Measurements from ENCODE around the gene CHERP. TPM values are rescaled to one million over a fixed set of nuclear protein-coding genes. Genes with fewer than 3 reads are reported as not detected.
A peak's percentile ranks its signal among the peaks of the same experiment; 100 is the strongest.
"Not testable (repeated sequence)": the region's sequence is repeated elsewhere in the genome, so short reads cannot be mapped to it uniquely, and the experiment has no call there.

The CHERP gene
- total and polyA plus RNA-seq, 2 of the 13 experiments (the other 11 are each of a cell fraction or from before 2014, with no cell fraction given), result 4.3 to 5.4 TPM

GRCh38 chr19:16543734-16544133, 1.5 kb upstream of the CHERP start:
- peak overlapping the region; percentile 96 for H3K9ac ChIP-seq (ENCODE audit: insufficient read depth, low read depth, low read length)
- CTCF ChIA-PET (ENCODE audit: low intra/inter-chr PET ratio, low total read pairs), result not testable (repeated sequence)

GRCh38 chr19:16542910-16543472, 754 bp upstream of the CHERP start:
- intact Hi-C loops (cut with micrococcal nuclease; ENCODE audit: unreplicated experiment) (no loop called here), in situ Hi-C loops (cut with HindIII; ENCODE audit: extremely low pct_ligation_motif_present, low pct_unique_long_range_greater_than_20kb) (no loop called here)
- Histone ChIP-seq H4K20me1 (ENCODE audit: insufficient read depth, low read length) (peaks cover 17% of the 10 kb centered on the region), H3K4me3 (replicated peaks in 1 of 3; ENCODE audit: insufficient read depth in 1 of 3, low read depth in 2 of 3, low read length in 3 of 3) (peak overlapping the region; percentile 86 to 99 (median 96)), H3K27me3 (ENCODE audit: control insufficient read depth in 1 of 2, insufficient read depth in 2 of 2, low read length in 2 of 2) (no peaks in the 10 kb centered on the region; a peak in 1 of 5 replicates), H3K36me3 (replicated peaks in 1 of 2; ENCODE audit: control insufficient read depth in 1 of 2, insufficient read depth in 2 of 2, low read length in 2 of 2) (peaks cover 3 to 13% of the 10 kb centered on the region in 2 experiments; a peak in 4 of 5 replicates), H2AFZ (ENCODE audit: low read length) (no peak overlapping the region), H3K4me1 (ENCODE audit: insufficient read depth, low read length) (peaks cover 32% of the 10 kb centered on the region), H3K9me3 (ENCODE audit: low read length) (no peaks in the 10 kb centered on the region), H3K4me2 (ENCODE audit: low read depth, low read length) (peak overlapping the region; percentile 89), H3K27ac (ENCODE audit: extremely low read length, insufficient read depth, low read length) (peak overlapping the region; percentile 87), H3K9ac (ENCODE audit: insufficient read depth, low read depth, low read length) (peak overlapping the region; percentile 96), H3K79me2 (ENCODE audit: insufficient read depth, low read length) (peaks cover 50% of the 10 kb centered on the region)
- ATAC-seq, result no peak
- ChIA-PET POLR2A (interaction anchor here (0.9 to 1.5 kb wide), 4 partner anchors 30 to 56 kb away, joined by 3 to 10 read pairs (median 4); partner anchors contain the start of genes C19orf44, CALR3 and SLC35E1), CTCF (ENCODE audit: low intra/inter-chr PET ratio, low total read pairs) (no interaction called here)
- BruUV-seq (replicated peaks), result TSS peak; percentile 88
- 2% methylated on average over 13 of the region's 15 CpGs for WGBS (ENCODE audit: low lambda C conversion rate)
- FAIRE-seq, result no peak
- no peak for DNase-seq (ENCODE audit: low spot score)
- no peak for TF ChIP-seq RCOR2 (CRISPR knock-in tag; IDR thresholded peaks at IDR 0.05)
- TF ChIP-seq MYNN (CRISPR knock-in tag; IDR thresholded peaks at IDR 0.05; ENCODE audit: low read depth), result no peak
- TF ChIP-seq ZNF446 (CRISPR knock-in tag; IDR thresholded peaks at IDR 0.05), result no peak
- TF ChIP-seq, protein P1, sequence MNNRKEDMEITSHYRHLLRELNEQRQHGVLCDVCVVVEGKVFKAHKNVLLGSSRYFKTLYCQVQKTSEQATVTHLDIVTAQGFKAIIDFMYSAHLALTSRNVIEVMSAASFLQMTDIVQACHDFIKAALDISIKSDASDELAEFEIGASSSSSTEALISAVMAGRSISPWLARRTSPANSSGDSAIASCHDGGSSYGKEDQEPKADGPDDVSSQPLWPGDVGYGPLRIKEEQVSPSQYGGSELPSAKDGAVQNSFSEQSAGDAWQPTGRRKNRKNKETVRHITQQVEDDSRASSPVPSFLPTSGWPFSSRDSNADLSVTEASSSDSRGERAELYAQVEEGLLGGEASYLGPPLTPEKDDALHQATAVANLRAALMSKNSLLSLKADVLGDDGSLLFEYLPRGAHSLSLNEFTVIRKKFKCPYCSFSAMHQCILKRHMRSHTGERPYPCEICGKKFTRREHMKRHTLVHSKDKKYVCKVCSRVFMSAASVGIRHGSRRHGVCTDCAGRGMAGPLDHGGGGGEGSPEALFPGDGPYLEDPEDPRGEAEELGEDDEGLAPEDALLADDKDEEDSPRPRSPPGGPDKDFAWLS (CRISPR knock-in tag; IDR thresholded peaks at IDR 0.05; ENCODE audit: borderline replicate concordance), result no peak
- no peak for TF ChIP-seq TBP (CRISPR knock-in tag; IDR thresholded peaks at IDR 0.05)
- TF ChIP-seq ZNF713 (CRISPR knock-in tag; IDR thresholded peaks at IDR 0.05), result no peak
- TF ChIP-seq, protein P2, sequence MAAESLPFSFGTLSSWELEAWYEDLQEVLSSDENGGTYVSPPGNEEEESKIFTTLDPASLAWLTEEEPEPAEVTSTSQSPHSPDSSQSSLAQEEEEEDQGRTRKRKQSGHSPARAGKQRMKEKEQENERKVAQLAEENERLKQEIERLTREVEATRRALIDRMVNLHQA (CRISPR knock-in tag; IDR thresholded peaks at IDR 0.05), result no peak
- TF ChIP-seq, protein P3, sequence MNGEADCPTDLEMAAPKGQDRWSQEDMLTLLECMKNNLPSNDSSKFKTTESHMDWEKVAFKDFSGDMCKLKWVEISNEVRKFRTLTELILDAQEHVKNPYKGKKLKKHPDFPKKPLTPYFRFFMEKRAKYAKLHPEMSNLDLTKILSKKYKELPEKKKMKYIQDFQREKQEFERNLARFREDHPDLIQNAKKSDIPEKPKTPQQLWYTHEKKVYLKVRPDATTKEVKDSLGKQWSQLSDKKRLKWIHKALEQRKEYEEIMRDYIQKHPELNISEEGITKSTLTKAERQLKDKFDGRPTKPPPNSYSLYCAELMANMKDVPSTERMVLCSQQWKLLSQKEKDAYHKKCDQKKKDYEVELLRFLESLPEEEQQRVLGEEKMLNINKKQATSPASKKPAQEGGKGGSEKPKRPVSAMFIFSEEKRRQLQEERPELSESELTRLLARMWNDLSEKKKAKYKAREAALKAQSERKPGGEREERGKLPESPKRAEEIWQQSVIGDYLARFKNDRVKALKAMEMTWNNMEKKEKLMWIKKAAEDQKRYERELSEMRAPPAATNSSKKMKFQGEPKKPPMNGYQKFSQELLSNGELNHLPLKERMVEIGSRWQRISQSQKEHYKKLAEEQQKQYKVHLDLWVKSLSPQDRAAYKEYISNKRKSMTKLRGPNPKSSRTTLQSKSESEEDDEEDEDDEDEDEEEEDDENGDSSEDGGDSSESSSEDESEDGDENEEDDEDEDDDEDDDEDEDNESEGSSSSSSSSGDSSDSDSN (CRISPR knock-in tag; IDR thresholded peaks at IDR 0.05), result no peak
- no peak for TF ChIP-seq MXI1 (IDR thresholded peaks at IDR 0.05; ENCODE audit: borderline replicate concordance, low read depth, low read length)
- no peak for TF ChIP-seq NR2F6 (IDR thresholded peaks at IDR 0.05)
- no peak for TF ChIP-seq NR2F6 (CRISPR knock-in tag; IDR thresholded peaks at IDR 0.05)
- no peak for TF ChIP-seq ZNF556 (CRISPR knock-in tag; IDR thresholded peaks at IDR 0.05; ENCODE audit: borderline replicate concordance)
- peak; percentile 75; the same call in 1 of the 2 replicates for TF ChIP-seq ZNF234 (CRISPR knock-in tag; conservative IDR thresholded peaks at IDR 0.05)
- TF ChIP-seq SATB2 (CRISPR knock-in tag; IDR thresholded peaks at IDR 0.05), result 0 out of 2 replicates have a peak, but pooled peaks have one; percentile 13

More at GRCh38 chr19:16543734-16544133, 1.5 kb upstream of the CHERP start:
- H3K27ac ChIP-seq (ENCODE audit: extremely low read length, insufficient read depth, low read length); DNase-seq (ENCODE audit: low spot score); H3K27me3 ChIP-seq (ENCODE audit: control insufficient read depth in 1 of 2, insufficient read depth in 2 of 2, low read length in 2 of 2); intact Hi-C loops (cut with micrococcal nuclease; ENCODE audit: unreplicated experiment); H2AFZ ChIP-seq (ENCODE audit: low read length); ATAC-seq; in situ Hi-C loops (cut with HindIII; ENCODE audit: extremely low pct_ligation_motif_present, low pct_unique_long_range_greater_than_20kb); H3K36me3 ChIP-seq (replicated peaks in 1 of 2; ENCODE audit: control insufficient read depth in 1 of 2, insufficient read depth in 2 of 2, low read length in 2 of 2); FAIRE-seq; BruUV-seq (replicated peaks); H3K9me3 ChIP-seq (ENCODE audit: low read length): not testable (repeated sequence)
- POLR2A ChIA-PET, result interaction anchor here (1.5 kb wide), 1 partner anchor 47 kb away, joined by 10 read pairs; the partner anchor contains the start of genes C19orf44 and CALR3
- H4K20me1 ChIP-seq (ENCODE audit: insufficient read depth, low read length), result peaks cover 15% of the 10 kb centered on the region
- H3K4me1 ChIP-seq (ENCODE audit: insufficient read depth, low read length), result peaks cover 32% of the 10 kb centered on the region
- peaks cover 43% of the 10 kb centered on the region for H3K79me2 ChIP-seq (ENCODE audit: insufficient read depth, low read length)
- peak overlapping the region in 2 of 3 experiments; percentile 86 to 96; a peak in 3 of 6 replicates for H3K4me3 ChIP-seq (replicated peaks in 1 of 3; ENCODE audit: insufficient read depth in 1 of 3, low read depth in 2 of 3, low read length in 3 of 3)
- peak overlapping the region; percentile 89 for H3K4me2 ChIP-seq (ENCODE audit: low read depth, low read length)
- WGBS (ENCODE audit: low lambda C conversion rate), result 74% methylated on average over 6 of the region's 6 CpGs
- peak; percentile 63 for TF ChIP-seq ZNF460 (CRISPR knock-in tag; IDR thresholded peaks at IDR 0.05; ENCODE audit: borderline replicate concordance)

Measured in HepG2 (cell line).